SK-N-SH (cell line): Measurements from ENCODE around the gene COL4A6.

Experiments used
- CTCF ChIP-seq: fragments of 200-600 bp; sonication (generic); IDR thresholded peaks from 2 replicates; pipeline ENCODE4 v1.6.1; 2017; ENCODE audit warnings: antibody characterized with exemption, mild to moderate bottlenecking, moderate library complexity
- EP300 ChIP-seq, 2 experiments: IDR thresholded peaks; 2 replicates each; pipeline versions ENCODE4 v1.4.0 to v1.6.1; 2012; ENCODE audit warnings: borderline replicate concordance in 1 of 2, low read depth in 1 of 2, low read length in 1 of 2
- POLR2AphosphoS5 ChIP-seq: IDR thresholded peaks from 2 replicates; pipeline ENCODE4 v1.6.1; 2012; ENCODE audit warnings: low read depth, low read length
- RCOR1 ChIP-seq: fragments of 150-350 bp; IDR thresholded peaks from 2 replicates; pipeline ENCODE4 v1.6.1; 2017; ENCODE audit warnings: antibody characterized with exemption, low read length
- SIN3A ChIP-seq: IDR thresholded peaks from 2 replicates; pipeline ENCODE4 v1.6.1; 2012; ENCODE audit warnings: low read depth, mild to moderate bottlenecking, low read length, moderate library complexity, borderline replicate concordance
- TAF1 ChIP-seq: IDR thresholded peaks from 2 replicates; pipeline ENCODE4 v1.6.1; 2012; ENCODE audit warnings: low read depth, mild to moderate bottlenecking, low read length, moderate library complexity, borderline replicate concordance
- YY1 ChIP-seq: IDR thresholded peaks from 2 replicates; pipeline ENCODE4 v1.4.0; 2012; ENCODE audit warnings: low read depth, mild to moderate bottlenecking

- no peak for TF ChIP-seq CTCF
- TF ChIP-seq EP300 (IDR thresholded peaks at IDR 0.05; ENCODE audit: borderline replicate concordance in 1 of 2, low read depth in 1 of 2, low read length in 1 of 2), result no peak
- no peak for TF ChIP-seq SIN3A
- TF ChIP-seq TAF1, result no peak
- no peak for TF ChIP-seq POLR2AphosphoS5
- TF ChIP-seq RCOR1, result no peak
- no peak for TF ChIP-seq YY1
Observed at GRCh38 chrX:108199041-108199440, 239.2 kb downstream of the COL4A6 start.
